ENCODE results near the gene PPP1R15B. TPM values are rescaled to one million over a fixed set of nuclear protein-coding genes. Genes with fewer than 3 reads are reported as not detected.
A peak's percentile ranks its signal among the peaks of the same experiment; 100 is the strongest.

PPP1R15B gene
- total and polyA plus RNA-seq, 8 donors = 6.5 to 74.4 (median 31.6) TPM

- intact Hi-C loops (cut with DNase I; ENCODE audit: low total_unique reads) = no loop called here
- 14 to 31% (median 18%) methylated on average over 2 of the region's 2 CpGs for WGBS, 5 donors
- Histone ChIP-seq H3K27me3 (no peaks in the 10 kb centered on the region), H3K4me1 (peaks cover 17 to 57% (median 33%) of the 10 kb centered on the region in 4 donors), H3K4me3 (peak overlapping the region in 3 of 4 donors; percentile 80 to 95 (median 83)), H3K36me3 (peaks cover 32 to 58% (median 55%) of the 10 kb centered on the region in 4 donors), H3K9me3 (no peaks in the 10 kb centered on the region), H3K27ac (peak overlapping the region in 2 of 5 donors; percentile 55 to 100)
- no peak for TF ChIP-seq POLR2A (IDR thresholded peaks at IDR 0.05)
- TF ChIP-seq EP300 (IDR thresholded peaks at IDR 0.05) = no peak
- TF ChIP-seq POLR2AphosphoS5 (IDR thresholded peaks at IDR 0.05) = peak in 1 of 3 donors; percentile 5
- no peak for DNase-seq
These were observed 5.6 kb downstream of the PPP1R15B start for GRCh38 chr1:204405988-204406387.

- no peak for DNase-seq
- Histone ChIP-seq H3K4me3 (no peak overlapping the region), H3K4me1 (peaks cover 21 to 64% (median 41%) of the 10 kb centered on the region in 4 donors), H3K27me3 (no peaks in the 10 kb centered on the region), H3K27ac (no peak overlapping the region), H3K36me3 (peaks cover 41 to 71% (median 68%) of the 10 kb centered on the region in 4 donors), H3K9me3 (no peaks in the 10 kb centered on the region)
- TF ChIP-seq EP300 (IDR thresholded peaks at IDR 0.05) = no peak
- TF ChIP-seq POLR2AphosphoS5 (IDR thresholded peaks at IDR 0.05) = no peak
- TF ChIP-seq CTCF (IDR thresholded peaks at IDR 0.05) = no peak
- TF ChIP-seq POLR2A (IDR thresholded peaks at IDR 0.05) = no peak
- WGBS, 5 donors = 28 to 74% (median 49%) methylated on average over 2 of the region's 2 CpGs
- intact Hi-C loops (cut with DNase I; ENCODE audit: low total_unique reads) = no loop called here
These were observed 7.0 kb downstream of the PPP1R15B start for GRCh38 chr1:204404629-204405028.

DNA sequence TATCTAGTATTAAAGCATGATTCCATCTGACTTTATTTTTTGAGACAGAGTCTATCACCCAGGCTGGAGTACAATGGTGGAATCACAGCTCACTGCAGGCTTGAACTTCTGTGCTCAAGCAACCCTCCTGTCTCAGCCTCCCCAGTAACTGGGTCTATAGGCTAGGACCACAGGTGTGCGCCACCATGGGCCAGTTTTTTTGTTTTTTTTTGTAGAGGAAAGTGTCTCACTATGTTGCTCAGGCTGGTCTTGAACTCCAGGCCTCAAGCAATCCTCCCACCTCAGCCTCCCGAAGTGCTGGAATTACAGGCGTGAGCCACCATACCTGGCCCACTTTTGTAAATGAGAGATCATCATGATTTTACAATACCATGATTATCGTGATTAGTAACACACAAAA, 9.2 kb downstream of the PPP1R15B start:
- no peak for DNase-seq
- H3K4me3 ChIP-seq = no peak overlapping the region
- no peak overlapping the region for H3K27ac ChIP-seq
- H3K36me3 ChIP-seq = peaks cover 42 to 84% (median 76%) of the 10 kb centered on the region in 4 donors
- 89 to 98% (median 94%) methylated on average over 4 of the region's 4 CpGs for WGBS, 5 donors
- H3K27me3 ChIP-seq = no peaks in the 10 kb centered on the region
- TF ChIP-seq CTCF (IDR thresholded peaks at IDR 0.05) = no peak
- no peak for TF ChIP-seq POLR2A (IDR thresholded peaks at IDR 0.05)
- TF ChIP-seq EP300 (IDR thresholded peaks at IDR 0.05) = no peak
- no peak for TF ChIP-seq POLR2AphosphoS5 (IDR thresholded peaks at IDR 0.05)
- intact Hi-C loops (cut with DNase I; ENCODE audit: low total_unique reads) = no loop called here
- no peaks in the 10 kb centered on the region for H3K9me3 ChIP-seq
- H3K4me1 ChIP-seq = peaks cover 21 to 74% (median 48%) of the 10 kb centered on the region in 4 donors

GRCh38 chr1:204401730-204402129, 9.9 kb downstream of the PPP1R15B start:
- Histone ChIP-seq H3K27me3 (no peaks in the 10 kb centered on the region), H3K4me1 (peaks cover 21 to 68% (median 45%) of the 10 kb centered on the region in 4 donors), H3K27ac (no peak overlapping the region), H3K9me3 (no peaks in the 10 kb centered on the region), H3K36me3 (peaks cover 42 to 90% (median 79%) of the 10 kb centered on the region in 4 donors), H3K4me3 (no peak overlapping the region)
- TF ChIP-seq POLR2AphosphoS5 (IDR thresholded peaks at IDR 0.05) (no peak), EP300 (IDR thresholded peaks at IDR 0.05) (no peak), CTCF (IDR thresholded peaks at IDR 0.05) (no peak), POLR2A (IDR thresholded peaks at IDR 0.05) (no peak)
- 88 to 95% (median 91%) methylated on average over 3 of the region's 3 CpGs for WGBS, 5 donors
- DNase-seq = no peak
- intact Hi-C loops (cut with DNase I; ENCODE audit: low total_unique reads) = no loop called here

DNA sequence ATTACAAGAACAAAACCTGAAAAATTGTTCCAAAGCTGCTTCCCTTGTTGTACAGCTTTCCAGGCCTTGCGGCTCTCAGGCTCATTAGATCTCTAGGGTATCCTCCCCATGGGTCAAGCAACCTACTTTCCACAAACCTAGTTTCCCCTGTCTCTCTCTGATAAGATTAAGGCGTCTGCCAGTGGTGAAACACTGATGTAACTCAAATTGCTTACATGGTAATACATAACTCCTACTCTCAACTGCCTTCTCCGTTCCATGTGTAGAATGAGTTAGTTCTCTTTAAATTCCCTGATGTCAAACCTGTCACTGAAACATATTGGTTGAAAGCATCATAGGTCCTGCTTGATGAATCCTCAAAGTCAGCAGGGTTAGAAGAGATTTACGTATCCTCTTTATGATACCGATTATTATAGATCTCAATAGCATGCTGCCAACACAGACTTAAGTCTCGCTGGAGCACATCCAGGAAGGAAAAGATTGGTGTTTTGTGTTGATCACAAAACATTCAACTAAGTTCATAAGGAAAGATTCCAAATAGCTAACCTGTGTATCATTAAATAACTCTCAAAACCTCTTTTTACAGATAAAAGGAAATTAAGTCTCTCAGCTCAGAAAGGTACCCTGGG, 10.6 kb downstream of the PPP1R15B start:
- no peak for DNase-seq
- Histone ChIP-seq H3K4me3 (no peak overlapping the region), H3K27ac (peak overlapping the region in 3 of 5 donors; percentile 13 to 21 (median 14)), H3K36me3 (peaks cover 42 to 83% (median 75%) of the 10 kb centered on the region in 4 donors), H3K9me3 (no peaks in the 10 kb centered on the region), H3K27me3 (no peaks in the 10 kb centered on the region), H3K4me1 (peaks cover 16 to 60% (median 38%) of the 10 kb centered on the region in 4 donors)
- TF ChIP-seq POLR2AphosphoS5 (IDR thresholded peaks at IDR 0.05) = no peak
- TF ChIP-seq CTCF (IDR thresholded peaks at IDR 0.05) = no peak
- no peak for TF ChIP-seq EP300 (IDR thresholded peaks at IDR 0.05)
- TF ChIP-seq POLR2A (IDR thresholded peaks at IDR 0.05) = no peak
- 47 to 70% (median 53%) methylated on average over 6 of the region's 6 CpGs for WGBS, 5 donors
- intact Hi-C loops (cut with DNase I; ENCODE audit: low total_unique reads) = no loop called here
